Renal pelvis (tissue), 4 donors: ENCODE measurements around the gene GRAMD1A. TPM values are rescaled to one million over a fixed set of nuclear protein-coding genes. Genes with fewer than 3 reads are reported as not detected.
A peak's percentile ranks its signal among the peaks of the same experiment; 100 is the strongest.
"Not testable (repeated sequence)": the region's sequence is repeated elsewhere in the genome, so short reads cannot be mapped to it uniquely, and the experiment has no call there.

Source experiments
- DNase-seq: peaks from one replicate; pipeline ENCODE4 v3.0.0-alpha.2; 2013
- polyA plus RNA-seq, 3 donors: library from polyadenylated mRNA; unstranded; fragments of 120-200 nt; gene quantifications; one replicate each; pipeline ENCODE4 v1.2.1, GENCODE V29; 2013; ENCODE audit not compliant: insufficient read length in 3 of 3

GRAMD1A gene
- polyA plus RNA-seq, 3 donors = 54.9 to 72.8 (median 65.6) TPM

DNA sequence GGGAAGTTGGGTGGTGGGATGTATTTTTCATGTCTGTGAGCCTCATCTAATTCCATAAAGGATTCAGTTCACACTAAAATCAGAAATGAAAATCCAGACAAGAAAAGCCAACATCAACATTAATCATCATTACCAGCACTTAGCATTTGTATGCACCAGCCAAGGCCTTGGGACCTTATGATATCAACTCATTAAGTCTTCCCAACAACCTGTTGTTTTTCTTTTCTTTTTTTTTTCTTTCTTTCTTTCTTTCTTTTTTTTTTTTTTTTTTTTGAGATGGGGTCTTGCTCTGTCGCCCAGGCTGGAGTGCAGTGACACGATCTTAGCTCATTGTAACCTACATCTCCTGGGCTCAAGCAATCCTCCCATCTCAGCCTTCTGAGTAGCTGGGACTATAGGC is 50.5 kb downstream of the GRAMD1A start:
- DNase-seq = not testable (repeated sequence)

DNA sequence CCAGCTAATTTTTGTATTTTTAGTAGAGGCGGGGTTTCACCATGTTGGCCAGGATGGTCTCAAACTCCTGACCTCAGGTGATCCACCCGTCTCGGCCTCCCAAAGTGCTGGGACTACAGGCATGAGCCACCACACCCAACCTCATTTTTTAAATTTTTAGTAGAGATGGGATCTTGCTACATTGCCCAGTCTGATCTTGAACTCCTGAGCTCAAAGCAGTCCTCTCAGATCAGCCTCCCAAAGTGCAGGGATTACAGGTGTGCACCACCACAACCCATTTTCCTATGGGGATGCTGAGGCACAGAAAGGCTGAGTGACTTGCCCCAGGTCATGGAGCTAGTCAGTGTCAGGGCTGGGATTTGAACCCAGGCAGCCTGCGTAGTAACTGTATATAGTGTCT is 51.1 kb downstream of the GRAMD1A start:
- DNase-seq = not testable (repeated sequence)

DNA sequence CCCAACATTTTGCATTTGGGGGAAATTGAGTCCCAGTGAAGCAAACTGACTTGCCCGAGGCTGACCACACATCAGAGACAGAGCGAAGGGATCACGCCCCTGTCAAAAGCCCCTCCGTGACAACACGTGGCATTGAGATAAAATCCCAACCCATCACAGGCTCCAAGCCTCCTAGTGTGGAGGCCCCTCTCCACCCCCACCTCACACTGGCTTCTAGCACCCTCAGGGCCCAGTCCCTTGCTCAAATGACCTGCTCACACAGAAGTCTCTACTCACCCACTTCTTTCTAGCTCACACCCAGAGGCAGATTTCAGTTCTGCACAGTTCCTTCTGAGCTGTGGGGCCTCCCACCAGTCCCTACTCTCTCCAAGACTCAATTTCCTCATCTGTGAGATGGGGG is 51.7 kb downstream of the GRAMD1A start:
- DNase-seq = no peak

- no peak for DNase-seq
Observed at GRCh38 chr19:35052599-35053190, 52.6 kb downstream of the GRAMD1A start.

DNA sequence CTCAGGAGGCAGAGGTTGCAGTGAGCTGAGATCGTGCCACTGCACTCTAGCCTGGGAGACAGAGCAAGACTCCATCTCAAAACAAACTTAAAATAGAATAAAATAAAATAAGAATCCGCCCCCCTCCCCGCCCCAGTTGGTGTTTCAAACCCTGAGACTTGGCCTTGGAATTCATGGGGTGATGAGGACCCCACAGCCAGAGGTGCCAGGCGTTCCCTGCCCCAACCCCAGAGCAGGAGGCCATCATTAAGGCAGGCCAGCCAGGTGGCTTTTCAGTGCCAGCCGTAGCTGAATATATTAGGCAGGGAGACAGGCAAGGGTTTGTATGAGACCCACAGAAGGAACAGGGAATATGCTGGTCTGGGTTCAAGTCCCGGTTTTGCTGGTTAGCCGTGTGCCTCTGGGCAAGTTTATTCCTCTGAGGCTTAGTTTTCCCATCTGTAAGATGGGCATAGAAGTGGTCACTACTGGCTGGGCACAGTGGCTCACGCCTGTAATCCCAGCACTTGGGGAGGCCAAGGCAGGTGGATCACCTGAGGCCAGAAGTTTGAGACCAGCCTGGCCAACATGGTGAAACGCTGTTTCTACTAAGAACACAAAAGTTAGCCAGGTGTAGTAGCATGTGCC is 53.7 kb downstream of the GRAMD1A start:
- no peak for DNase-seq

GRCh38 chr19:35054626-35055025 is 54.5 kb downstream of the GRAMD1A start:
- DNase-seq = no peak

- no peak for DNase-seq
Observed at GRCh38 chr19:35055715-35056179, 55.6 kb downstream of the GRAMD1A start.

GRCh38 chr19:35056513-35057063 is 56.5 kb downstream of the GRAMD1A start:
- DNase-seq = no peak

- DNase-seq = no peak
Observed at GRCh38 chr19:35058370-35058769, 58.2 kb downstream of the GRAMD1A start.

GRCh38 chr19:35059006-35059798 is 59.1 kb downstream of the GRAMD1A start:
- DNase-seq = no peak

- no peak for DNase-seq
Observed at GRCh38 chr19:35059799-35060091, 59.6 kb downstream of the GRAMD1A start.

DNA sequence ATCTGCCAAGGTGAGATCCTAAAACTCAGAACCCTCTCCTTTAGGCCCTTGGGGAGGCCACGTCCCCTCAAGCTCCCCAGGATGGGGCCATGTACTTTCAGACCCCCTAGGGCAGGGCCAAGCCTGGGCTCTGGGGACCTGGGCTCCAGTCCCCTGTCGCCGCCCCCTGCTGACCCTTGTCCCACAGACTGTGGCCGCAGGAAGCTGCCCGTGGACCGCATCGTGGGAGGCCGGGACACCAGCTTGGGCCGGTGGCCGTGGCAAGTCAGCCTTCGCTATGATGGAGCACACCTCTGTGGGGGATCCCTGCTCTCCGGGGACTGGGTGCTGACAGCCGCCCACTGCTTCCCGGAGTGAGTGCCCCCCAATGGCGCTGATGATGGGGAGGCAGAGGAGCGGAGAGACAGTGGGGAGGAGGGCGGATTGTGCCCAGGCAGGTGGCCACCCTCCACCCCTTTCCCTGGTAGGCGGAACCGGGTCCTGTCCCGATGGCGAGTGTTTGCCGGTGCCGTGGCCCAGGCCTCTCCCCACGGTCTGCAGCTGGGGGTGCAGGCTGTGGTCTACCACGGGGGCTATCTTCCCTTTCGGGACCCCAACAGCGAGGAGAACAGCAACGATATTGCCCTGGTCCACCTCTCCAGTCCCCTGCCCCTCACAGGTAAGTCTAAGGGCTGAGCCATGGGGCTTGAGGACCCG is 60.2 kb downstream of the GRAMD1A start:
- DNase-seq = no peak

DNA sequence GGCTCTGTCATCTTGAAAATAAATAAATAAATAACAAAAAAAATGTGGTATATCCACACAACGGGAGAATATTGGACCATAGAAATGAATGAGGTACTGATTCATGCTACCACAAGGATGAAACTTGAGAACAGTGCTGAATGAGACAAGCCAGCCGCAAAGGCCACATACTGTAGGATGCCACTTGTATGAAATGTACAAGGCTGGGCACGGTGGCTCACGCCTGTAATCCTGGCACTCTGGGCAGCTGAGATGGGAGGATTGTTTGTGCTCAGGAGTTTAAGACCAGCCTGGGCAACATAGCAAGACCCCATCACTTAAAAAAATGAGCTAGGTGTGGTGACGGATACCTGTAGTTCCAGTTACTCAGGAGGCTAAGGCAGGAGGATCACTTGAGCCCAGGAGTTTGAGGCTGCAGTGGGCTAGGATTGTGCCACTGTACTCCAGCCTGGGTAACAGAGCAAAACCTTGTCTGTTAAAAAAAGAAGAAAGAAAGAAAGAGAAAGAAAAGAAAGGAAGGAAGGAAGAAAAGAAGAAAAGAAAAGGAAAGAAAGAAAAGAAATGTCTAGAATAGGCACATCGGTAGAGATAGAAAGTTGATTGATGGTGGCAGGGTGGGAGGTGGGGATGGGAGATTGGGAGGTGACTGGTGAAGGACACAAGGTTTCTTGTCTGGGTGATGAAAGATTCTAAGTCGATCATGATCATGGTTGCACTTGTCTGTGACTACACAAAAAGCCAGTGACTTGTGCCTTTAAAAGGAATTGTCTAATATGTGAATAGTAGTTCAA is 61.7 kb downstream of the GRAMD1A start:
- DNase-seq = no peak

GRCh38 chr19:35062942-35063341 is 62.8 kb downstream of the GRAMD1A start:
- no peak for DNase-seq

DNA sequence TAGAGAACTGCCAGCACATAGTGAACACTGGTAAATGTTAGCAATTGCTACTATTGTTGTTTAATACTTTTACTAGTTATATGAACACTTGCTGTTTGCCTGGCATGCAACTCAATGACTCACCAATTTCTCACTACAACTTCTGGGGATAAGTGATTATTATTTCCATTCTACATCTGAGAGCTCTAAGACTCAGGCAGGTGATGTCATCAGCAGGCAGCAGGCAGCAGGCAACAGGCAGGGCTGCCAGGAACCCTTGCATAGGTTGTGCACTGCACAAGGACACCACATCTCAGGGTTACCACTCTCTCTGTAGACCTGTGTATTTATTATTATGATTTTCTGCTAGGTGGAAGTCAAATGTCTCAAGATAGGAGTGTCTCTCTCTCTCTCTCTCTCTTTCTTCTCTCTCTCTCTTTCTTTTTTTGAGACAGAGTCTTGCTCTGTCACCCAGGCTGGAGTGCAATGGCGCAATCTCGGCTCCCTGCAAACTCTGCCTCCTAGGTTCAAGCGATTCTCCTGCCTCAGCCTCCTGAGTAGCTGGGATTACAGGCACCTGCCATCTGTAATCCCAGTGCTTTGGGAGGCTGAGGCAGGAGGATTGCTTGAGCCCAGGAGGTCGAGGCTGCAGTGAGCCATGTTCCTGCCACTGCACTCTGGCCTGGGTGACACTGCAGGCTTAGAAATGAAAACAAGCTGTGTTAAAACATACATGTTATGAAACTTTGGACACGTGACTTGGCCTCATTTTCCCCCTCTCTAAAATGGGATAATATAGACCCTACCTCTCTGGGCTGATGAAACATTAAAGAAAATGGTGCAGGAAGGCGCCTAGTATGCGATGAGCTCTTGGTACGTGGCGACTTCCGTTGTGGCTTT is 64.1 kb downstream of the GRAMD1A start:
- no peak for DNase-seq

- DNase-seq = no peak
Observed at GRCh38 chr19:35065574-35065973, 65.5 kb downstream of the GRAMD1A start.

DNA sequence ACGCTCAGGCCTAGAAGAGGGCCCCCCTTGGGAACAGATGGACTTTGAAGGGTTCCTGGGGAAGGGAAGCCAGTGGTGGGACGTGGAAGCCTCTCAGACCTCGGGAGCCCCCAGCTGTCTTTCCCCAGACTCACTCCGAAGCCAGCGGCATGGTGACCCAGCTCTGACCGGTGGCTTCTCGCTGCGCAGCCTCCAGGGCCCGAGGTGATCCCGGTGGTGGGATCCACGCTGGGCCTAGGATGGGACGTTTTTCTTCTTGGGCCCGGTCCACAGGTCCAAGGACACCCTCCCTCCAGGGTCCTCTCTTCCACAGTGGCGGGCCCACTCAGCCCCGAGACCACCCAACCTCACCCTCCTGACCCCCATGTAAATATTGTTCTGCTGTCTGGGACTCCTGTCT is 66.0 kb downstream of the GRAMD1A start:
- DNase-seq = no peak

DNA sequence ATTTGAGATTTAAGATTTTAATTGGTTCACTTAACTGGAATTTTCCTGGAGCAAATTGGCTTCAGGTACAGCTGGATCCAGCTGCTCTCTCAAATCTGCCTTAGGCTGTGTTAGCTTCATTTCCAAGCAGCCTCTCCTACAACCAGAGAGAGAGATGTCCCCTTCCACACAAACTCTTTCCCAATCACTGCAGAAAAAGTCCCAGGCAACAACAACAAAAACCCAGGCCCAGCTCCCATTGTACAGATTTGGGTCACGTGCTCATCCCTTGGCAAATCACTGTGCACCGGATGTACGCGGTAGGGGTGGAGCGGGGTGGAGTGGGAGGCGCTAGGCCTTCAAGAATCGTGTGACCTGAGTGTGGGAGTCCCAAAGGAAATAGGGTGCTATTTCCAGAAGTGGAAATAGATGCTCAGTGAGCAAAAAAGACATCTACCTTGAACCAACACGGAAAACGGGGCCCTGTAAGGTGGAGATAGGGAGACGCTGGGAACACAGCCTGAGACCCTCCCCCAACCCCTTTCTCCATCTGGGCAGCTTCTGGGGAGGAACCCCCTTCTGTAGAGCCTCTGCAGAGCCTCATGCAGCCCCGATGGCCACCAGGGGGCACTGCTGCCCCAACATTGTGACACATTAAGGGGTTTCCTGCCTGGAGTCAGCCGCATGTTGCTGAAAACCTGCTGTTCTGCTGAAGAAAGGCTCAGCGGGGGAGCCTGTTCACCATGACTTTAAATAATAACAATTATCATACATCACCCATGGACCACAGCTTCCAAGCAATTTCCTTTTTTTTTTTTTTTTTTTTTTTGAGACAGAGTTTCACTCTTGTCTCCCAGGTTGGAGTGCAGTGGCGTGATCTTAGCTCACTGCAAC is 66.8 kb downstream of the GRAMD1A start:
- peak; percentile 86 for DNase-seq

GRCh38 chr19:35068941-35069634 is 69.0 kb downstream of the GRAMD1A start:
- no peak for DNase-seq
